Activated naive CD8-positive, alpha-beta T cell treated with anti-CD3 and anti-CD28 coated beads, Interleukin-2, amount 10 ng/mL, durations not matched to agents 7 days and 5 days (primary cell): ENCODE measurements around the gene ZMYND10. TPM values are rescaled to one million over a fixed set of nuclear protein-coding genes. Genes with fewer than 3 reads are reported as not detected.

Experiments
- ATAC-seq: fragments of 150-1000 bp; cut with Tn5 transposase; one replicate; pipeline ENCODE4 v1.10.0; 2021; ENCODE audit warnings: low read depth, moderate library complexity
- POLR2A ChIA-PET: fragments of 350-600 bp; sonication (Branson Sonifier 250); formaldehyde crosslinking; loops from one replicate; lab custom pipeline; 2021; ENCODE audit warnings: antibody characterized with exemption; lab: Charles Lee
- DNase-seq: peaks from one replicate; pipeline ENCODE4 v3.0.0; 2021
- H3K27ac Mint-ChIP-seq: one replicate; pipeline ENCODE4 v1.8.0; 2022; ENCODE audit warnings: mild to moderate bottlenecking, mixed read lengths
- H3K27me3 Mint-ChIP-seq: one replicate; pipeline ENCODE4 v1.8.0; 2022; ENCODE audit warnings: mild to moderate bottlenecking, moderate library complexity, mixed read lengths
- H3K36me3 Mint-ChIP-seq: one replicate; pipeline ENCODE4 v1.8.0; 2021; ENCODE audit warnings: mild to moderate bottlenecking, mixed read lengths
- H3K4me1 Mint-ChIP-seq: one replicate; pipeline ENCODE4 v1.8.0; 2021; ENCODE audit warnings: mixed read lengths
- H3K4me3 Mint-ChIP-seq: one replicate; pipeline ENCODE4 v1.8.0; 2022; ENCODE audit warnings: mild to moderate bottlenecking, moderate library complexity, mixed read lengths
- H3K9me3 Mint-ChIP-seq: one replicate; pipeline ENCODE4 v1.8.0; 2021; ENCODE audit warnings: mixed read lengths
- total RNA-seq, 2 experiments: library from RNA; stranded (reverse); gene quantifications; one replicate each; pipeline ENCODE4 v1.2.3, GENCODE V29; 2021

The ZMYND10 gene
- total RNA-seq, 2 experiments from 2014 or later: 2.2 to 2.7 TPM

DNA sequence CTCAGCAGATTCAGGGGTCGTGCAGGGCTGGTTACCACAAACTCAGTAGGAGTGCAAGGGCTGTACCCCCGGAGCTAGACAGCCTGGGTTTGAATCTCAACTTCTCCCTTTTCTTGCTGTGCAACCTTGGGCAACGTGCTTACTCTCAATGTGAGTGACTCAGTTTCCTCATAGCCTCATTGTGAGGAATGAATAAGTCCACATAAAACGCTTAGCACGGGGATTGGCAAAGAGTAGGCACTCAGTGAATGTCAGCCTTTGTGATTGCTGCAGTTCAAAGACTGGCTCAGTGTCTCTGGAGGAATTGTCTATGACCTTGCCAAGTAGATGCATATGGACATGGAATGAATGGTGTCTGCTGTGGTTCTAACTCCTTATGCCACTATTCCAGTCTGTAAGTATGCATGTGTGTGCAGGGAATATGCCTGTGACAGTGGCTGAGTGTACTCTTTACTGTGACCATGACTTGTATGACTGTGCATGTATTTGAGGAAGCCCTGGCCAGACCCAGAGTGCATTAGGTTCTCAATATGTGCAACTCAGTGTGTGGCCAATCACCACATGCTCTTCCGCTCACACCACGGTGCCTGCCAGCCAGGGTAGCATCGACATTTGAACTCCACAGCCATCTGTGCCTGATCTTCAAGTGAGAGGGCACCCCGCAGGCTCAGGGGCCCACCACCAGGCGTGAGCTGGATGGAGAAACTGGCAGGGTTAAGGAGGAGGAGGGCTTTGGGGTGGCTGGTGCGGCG is 45.4 kb downstream of the ZMYND10 start:
- Mint-ChIP-seq H3K9me3 (no peaks in the 10 kb centered on the region), H3K4me1 (peaks cover 18% of the 10 kb centered on the region), H3K4me3 (peak overlapping the region; percentile 96), H3K27ac (peak overlapping the region; percentile 98), H3K36me3 (peaks cover 1% of the 10 kb centered on the region), H3K27me3 (no peaks in the 10 kb centered on the region)
- POLR2A ChIA-PET: interaction anchor here (0.8 to 8.0 kb wide), 14 partner anchors 9 to 311 kb away, joined by 3 to 89 read pairs (median 8); partner anchors contain the start of genes CISH, CYB561D2, GNAI2 and NPRL2
- no peak for ATAC-seq
- peak; percentile 39 for DNase-seq

DNA sequence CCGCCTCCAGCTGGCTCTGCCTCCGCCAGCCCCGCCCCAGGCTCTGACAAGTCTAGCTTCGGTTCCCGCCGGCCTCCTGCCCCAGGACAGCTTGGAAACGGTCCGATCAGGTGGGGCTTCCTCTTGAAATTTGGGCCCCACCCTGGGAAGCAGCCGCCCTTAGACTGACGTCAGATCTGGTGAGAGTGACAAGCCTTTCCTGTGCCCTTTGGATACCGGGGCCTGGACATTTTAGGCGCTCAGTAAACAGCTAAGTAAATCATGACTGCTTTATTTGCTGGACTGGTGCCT is 45.9 kb downstream of the ZMYND10 start:
- Mint-ChIP-seq H3K9me3 (no peaks in the 10 kb centered on the region), H3K4me3 (peak overlapping the region; percentile 96), H3K4me1 (peaks cover 18% of the 10 kb centered on the region), H3K27ac (peak overlapping the region; percentile 98), H3K27me3 (no peaks in the 10 kb centered on the region), H3K36me3 (peaks cover 1% of the 10 kb centered on the region)
- ATAC-seq (no peak), DNase-seq (no peak)
- POLR2A ChIA-PET: interaction anchor here (0.5 to 8.0 kb wide), 20 partner anchors 9 to 603 kb away, joined by 3 to 89 read pairs (median 5); partner anchors contain the start of genes C3orf18, CISH, CYB561D2 and GNAI2

DNA sequence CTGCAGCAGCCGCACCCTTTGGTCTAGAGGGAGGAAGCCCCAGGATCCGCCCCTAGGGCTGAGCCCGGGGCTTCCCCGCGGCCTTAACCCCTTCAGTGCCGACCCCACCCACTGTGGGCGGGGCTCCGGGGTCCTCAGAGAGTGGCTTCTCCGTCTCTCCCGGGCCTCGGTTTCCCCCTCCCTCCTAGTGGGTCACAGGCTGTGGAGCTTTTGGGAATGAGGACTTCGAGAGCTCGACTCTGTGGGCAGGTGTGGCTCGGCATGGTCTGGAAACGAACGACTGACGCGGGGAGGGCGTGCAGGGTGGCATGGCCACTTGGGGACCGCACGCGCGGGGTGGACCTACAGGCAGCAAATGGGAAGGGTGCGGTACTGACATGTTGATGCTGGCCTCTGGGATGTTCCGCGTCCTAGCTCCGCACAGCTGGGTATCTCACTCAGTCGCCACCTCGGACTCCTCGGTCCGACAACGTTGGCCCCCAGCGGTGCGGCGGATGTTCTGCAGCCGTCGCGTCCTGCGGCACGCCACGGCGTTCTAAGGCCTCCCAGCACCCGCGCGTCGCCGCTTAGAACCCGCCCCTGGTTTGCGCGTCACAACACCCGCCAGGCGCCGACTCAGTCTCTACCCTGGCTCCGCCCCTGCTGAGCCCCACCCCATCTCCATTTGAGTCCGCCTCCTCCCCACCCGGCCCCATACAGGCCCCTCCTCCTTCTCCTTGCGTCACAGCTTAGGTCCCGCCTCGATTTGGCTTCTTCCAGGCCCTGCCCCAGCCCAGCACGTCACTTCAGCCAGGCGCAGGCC is 46.5 kb downstream of the ZMYND10 start, which contains the start of the genes HYAL3 and NAA80:
Gene HYAL3, minus strand, starts transcription at position 570 of the 802 bp plus-strand sequence. CDS start 3,803 bp downstream, outside the sequence.
Gene NAA80, minus strand, starts transcription at position 570 of the 802 bp plus-strand sequence. CDS start 1,942 bp downstream, outside the sequence.
- H3K9me3 Mint-ChIP-seq: no peaks in the 10 kb centered on the region
- POLR2A ChIA-PET: interaction anchor here (0.5 to 8.0 kb wide), 21 partner anchors 10 to 603 kb away, joined by 3 to 89 read pairs (median 5); partner anchors contain the start of genes C3orf18, CISH, CYB561D2 and GNAI2
- peak within 1 kb of the TSS; percentile 96 for H3K4me3 Mint-ChIP-seq
- peaks cover 18% of the 10 kb centered on the region for H3K4me1 Mint-ChIP-seq
- no peaks in the 10 kb centered on the region for H3K27me3 Mint-ChIP-seq
- DNase-seq: peak; percentile 98
- H3K27ac Mint-ChIP-seq: peak within 1 kb of the TSS; percentile 98
- peak; percentile 84 for ATAC-seq
- H3K36me3 Mint-ChIP-seq: peaks cover 1% of the 10 kb centered on the region

DNA sequence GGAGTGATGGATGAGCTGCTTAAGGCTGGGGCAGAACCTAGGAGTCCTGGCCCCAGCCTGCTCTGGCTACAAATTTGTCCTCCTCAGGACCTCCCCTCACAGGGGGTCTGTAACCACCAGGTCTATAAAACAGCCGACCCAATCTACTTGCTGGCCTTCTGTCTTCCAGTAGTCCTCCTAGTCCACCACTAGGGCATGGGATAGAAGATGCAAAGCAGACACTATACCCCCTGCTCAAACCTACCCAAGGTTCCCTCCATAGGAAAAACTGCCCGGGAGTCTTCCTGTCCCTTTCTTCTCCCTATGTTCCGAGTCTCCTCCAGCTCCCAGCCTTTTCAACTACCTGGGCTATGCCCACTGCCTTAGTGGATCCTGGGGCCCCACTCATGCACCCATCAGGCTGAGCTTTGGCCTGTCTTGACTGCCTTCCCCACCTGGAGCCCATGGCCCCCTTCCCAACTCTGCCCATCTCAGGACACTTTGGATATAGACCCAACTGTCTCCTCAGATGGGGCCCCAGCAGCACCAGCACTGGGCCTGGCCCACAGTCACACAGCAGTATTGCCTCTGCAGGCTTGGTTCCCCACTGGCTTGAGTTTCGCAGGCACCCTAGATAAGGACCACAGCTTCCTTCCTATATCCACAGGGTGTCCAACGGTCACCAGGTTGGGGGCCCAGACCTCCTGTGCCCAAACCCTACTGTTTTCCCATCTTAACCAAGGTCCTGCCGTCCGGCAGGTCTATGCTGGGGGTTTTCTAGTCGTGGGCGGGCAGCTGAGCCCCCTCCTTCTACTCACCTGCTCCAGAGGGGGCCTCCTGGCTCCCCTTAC is 47.4 kb downstream of the ZMYND10 start:
- peaks cover 18% of the 10 kb centered on the region for H3K4me1 Mint-ChIP-seq
- H3K9me3 Mint-ChIP-seq: no peaks in the 10 kb centered on the region
- H3K27me3 Mint-ChIP-seq: no peaks in the 10 kb centered on the region
- DNase-seq (no peak), ATAC-seq (no peak)
- H3K27ac Mint-ChIP-seq: peak overlapping the region; percentile 98
- POLR2A ChIA-PET: interaction anchor here (0.6 to 8.0 kb wide), 12 partner anchors 19 to 510 kb away, joined by 3 to 89 read pairs (median 6); partner anchors contain the start of genes CYB561D2, GNAI2, NPRL2 and RASSF1
- peak overlapping the region; percentile 96 for H3K4me3 Mint-ChIP-seq
- peaks cover 1% of the 10 kb centered on the region for H3K36me3 Mint-ChIP-seq

DNA sequence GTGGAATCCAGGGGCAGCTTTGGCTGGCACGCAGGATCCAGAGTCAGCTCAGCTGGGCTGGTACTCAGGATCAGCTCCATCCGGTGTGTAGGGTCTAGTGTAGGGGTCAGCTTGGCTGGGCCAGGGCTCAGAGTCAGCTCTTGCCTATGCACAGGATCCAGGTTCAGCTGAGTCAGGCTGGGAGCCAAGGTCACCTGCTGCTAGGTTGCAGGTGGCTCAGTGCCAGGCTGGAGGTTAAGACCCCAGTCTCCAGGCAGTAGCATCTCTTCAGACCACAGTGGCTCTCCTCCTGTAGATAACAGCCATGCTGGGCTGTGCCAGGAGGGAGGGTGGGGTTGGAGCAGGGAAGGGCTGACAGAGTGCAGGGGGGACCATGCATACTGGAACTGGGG is 48.2 kb downstream of the ZMYND10 start:
- Mint-ChIP-seq H3K27me3 (no peaks in the 10 kb centered on the region), H3K4me1 (peaks cover 24% of the 10 kb centered on the region), H3K4me3 (peak overlapping the region; percentile 96), H3K9me3 (no peaks in the 10 kb centered on the region), H3K27ac (peak overlapping the region; percentile 62), H3K36me3 (peaks cover 1% of the 10 kb centered on the region)
- POLR2A ChIA-PET: interaction anchor here (1.5 to 8.0 kb wide), 3 partner anchors 13 to 42 kb away, joined by 3 to 89 read pairs (median 3); partner anchors contain the start of gene RASSF1
- ATAC-seq (no peak), DNase-seq (no peak)

DNA sequence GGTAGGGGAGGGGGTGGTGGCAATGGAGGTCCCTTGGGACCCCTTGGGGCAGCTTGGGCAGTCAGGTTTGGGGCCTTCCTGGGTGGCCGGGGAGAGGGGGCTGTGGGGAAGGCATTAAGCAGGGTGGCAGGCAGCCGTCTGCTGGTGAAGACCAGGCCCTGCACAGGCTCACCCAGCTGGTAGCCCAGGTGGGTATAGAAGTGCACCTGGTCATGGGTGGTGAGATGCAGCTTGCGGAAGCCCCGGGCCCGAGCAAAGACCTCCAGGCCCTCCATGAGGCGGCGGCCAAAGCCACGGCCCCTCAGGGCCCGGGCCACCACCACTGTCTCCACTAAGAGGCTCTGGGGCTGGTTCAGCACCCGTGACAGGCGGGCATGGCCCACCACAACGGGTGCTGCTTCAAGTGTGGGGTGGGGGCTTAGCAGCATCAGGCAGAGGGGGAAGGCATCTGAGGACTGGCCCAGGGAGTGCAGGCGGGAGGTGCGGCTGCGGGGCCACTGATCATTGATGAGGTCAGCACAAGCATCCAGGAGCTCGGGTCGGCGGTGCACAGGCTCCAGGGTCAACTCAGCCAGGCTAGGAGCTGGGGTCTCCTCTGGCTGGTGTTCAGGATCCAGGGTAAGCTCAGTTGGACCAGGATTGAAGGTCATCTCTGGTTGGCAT is 48.7 kb downstream of the ZMYND10 start:
- H3K27me3 Mint-ChIP-seq: no peaks in the 10 kb centered on the region
- no peak overlapping the region for H3K4me3 Mint-ChIP-seq
- POLR2A ChIA-PET: interaction anchor here (1.5 to 8.0 kb wide), 3 partner anchors 13 to 42 kb away, joined by 3 to 89 read pairs (median 3); partner anchors contain the start of gene RASSF1

DNA sequence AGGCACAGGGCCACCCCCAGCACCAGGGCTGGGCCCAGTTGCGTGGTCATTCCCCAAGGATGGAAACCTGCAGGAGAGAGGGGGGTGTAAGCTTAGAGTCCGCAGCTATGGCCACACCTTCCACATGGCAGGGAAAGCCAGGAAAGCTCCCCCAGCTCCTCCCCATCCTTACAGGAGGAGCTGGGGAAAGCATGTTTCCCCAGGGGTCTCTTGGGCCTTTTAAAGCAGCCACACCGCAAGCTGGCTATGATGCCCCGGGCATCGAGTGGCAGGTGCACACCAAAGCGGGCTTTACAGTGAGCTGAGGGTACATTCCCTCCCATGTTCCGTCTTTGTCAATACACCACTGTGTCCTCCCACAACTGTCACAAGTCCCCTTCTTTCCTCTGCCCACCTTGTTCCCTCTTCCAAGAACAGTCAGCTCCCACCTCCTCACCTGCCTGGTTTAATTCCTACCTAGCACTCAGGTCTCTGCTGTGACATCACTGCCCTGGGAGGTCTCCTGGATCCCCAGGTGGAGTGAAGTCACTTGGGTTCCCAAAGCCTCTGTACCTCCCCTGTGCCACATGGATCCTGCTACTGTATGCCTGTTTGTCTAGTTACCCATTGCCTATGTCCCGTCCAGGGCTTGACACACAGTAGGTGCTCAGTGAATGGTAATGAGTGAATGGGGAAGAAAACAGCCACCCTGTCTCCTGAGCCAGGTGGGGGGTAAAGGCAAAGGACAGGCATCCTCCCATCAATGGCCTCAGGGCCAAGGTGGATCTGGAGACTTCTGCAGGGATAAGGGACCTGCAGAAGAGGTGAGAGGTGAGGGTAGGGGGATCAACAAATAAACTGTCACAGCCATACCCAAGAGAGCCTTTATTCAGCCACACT is 49.7 kb downstream of the ZMYND10 start:
- DNase-seq (no peak), ATAC-seq (no peak)
- Mint-ChIP-seq H3K4me1 (peaks cover 32% of the 10 kb centered on the region), H3K27me3 (no peaks in the 10 kb centered on the region), H3K4me3 (no peak overlapping the region), H3K27ac (peak overlapping the region; percentile 31), H3K9me3 (no peaks in the 10 kb centered on the region), H3K36me3 (peaks cover 1% of the 10 kb centered on the region)
- POLR2A ChIA-PET: interaction anchor here (1.5 to 8.0 kb wide), 3 partner anchors 11 to 43 kb away, joined by 3 to 89 read pairs (median 3); partner anchors contain the start of gene RASSF1

More for the DNA sequence above, 48.7 kb downstream of the ZMYND10 start:
- H3K36me3 Mint-ChIP-seq: peaks cover 1% of the 10 kb centered on the region
- DNase-seq (no peak), ATAC-seq (no peak)
- H3K27ac Mint-ChIP-seq: no peak overlapping the region
- H3K9me3 Mint-ChIP-seq: no peaks in the 10 kb centered on the region
- H3K4me1 Mint-ChIP-seq: peaks cover 25% of the 10 kb centered on the region

DNA sequence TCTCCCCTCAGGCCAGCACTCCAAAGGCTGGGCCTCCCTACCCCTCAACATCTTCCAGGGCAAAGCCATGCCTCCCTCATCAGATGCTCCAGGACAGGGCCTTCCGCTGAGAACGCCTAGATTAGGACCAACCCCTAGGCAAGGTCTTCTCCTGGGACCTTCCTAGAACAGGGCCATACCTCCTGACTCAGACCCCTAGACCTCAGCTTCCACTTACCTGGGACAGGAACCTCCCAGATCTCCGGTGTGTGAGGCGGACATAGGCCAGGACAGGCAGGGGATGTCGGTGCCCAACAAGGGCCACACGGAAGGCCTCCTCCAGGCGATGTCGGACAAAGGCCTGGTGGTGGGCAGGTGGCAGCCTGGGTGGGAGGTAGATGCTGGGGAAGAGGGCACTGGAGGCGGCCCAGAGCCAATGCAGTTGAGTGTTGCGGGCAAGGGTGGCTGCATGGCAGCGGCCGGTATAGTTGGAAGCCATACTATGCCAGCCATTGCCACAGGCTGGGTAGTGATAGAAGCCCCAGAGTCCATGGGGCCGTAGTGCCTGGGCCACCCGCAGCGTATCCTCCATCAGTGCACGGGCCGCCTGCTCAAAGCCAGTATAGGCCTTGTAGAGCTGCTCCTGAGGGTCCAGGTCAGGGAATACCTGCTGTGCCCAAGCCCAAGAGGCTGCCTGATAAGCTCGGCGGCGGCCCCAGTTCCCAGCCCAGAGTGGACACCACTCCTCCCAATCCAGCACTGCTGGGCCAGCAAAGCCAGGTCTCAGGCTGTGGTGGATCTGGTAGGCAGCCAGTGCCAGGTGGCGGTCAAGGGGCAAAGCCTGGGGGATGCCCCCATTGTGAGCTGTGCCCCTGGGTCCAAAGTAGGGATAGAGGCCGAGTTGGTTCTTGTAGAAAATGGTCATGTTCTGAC is 50.8 kb downstream of the ZMYND10 start:
- H3K27ac Mint-ChIP-seq: peak overlapping the region; percentile 12
- no peaks in the 10 kb centered on the region for H3K27me3 Mint-ChIP-seq
- peaks cover 23% of the 10 kb centered on the region for H3K4me1 Mint-ChIP-seq
- POLR2A ChIA-PET: interaction anchor here (0.5 to 8.0 kb wide), 2 partner anchors 44 to 58 kb away, joined by 3 to 89 read pairs; partner anchors contain the start of gene RASSF1
- peaks cover 1% of the 10 kb centered on the region for H3K36me3 Mint-ChIP-seq
- H3K9me3 Mint-ChIP-seq: no peaks in the 10 kb centered on the region
- DNase-seq (no peak), ATAC-seq (no peak)
- no peak overlapping the region for H3K4me3 Mint-ChIP-seq

DNA sequence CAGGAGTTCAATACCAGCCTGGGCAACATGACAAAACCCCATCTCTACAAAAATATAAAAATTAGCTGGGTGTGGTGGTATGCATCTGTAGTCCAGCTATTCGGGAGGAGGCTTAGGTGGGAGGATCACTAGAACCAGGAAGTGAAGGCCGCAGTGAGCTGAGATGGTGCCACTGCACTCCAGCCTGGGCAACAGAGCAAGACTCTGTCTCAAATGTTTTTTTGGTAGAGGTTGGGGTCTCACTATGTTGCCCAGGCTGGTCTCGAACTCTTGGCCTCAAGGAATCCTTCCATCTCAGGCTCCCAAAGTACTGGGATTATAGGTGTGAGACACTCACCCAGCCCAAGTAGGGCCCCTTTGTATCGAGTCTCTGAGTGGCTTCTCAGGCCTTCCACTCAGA is 51.4 kb downstream of the ZMYND10 start:
- H3K4me1 Mint-ChIP-seq: peaks cover 22% of the 10 kb centered on the region

DNA sequence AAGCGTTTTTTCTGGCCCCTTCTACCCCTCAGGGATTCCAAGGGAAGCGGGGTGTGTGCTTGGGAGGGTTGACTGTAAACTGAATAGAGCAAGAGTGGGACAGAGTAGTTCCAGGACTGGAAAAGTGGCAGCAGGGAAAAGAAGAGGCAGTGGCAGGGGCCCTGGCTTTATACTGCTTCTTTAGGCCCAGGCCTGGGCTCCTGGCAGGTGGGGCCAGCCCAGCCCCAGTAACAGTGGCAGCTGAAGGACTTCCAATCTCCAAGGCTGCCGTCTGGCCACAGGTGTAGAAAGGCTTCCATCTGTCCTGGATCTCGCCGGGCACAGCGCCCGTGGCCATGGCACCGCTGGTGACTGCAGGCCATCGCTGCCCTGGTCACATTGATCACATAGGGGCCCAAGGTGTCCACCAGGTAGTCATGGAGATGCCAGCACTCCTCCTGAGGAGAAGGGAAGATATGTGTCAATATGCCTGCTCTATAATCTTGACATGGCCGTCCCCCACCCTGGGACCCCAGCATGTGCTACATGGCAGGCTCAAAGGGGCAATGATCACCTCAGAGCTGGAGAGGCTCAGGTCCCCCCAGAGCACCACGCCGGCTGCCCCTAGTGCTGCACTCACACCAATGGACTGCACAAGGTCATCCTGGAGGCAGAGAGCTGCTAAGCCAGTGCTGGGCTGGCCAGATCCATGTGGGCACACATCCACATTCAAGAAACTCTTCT is 52.3 kb downstream of the ZMYND10 start:
- Mint-ChIP-seq H3K36me3 (peaks cover 1% of the 10 kb centered on the region), H3K27ac (peak overlapping the region; percentile 99), H3K4me1 (peaks cover 22% of the 10 kb centered on the region), H3K9me3 (no peaks in the 10 kb centered on the region), H3K27me3 (no peaks in the 10 kb centered on the region), H3K4me3 (peak overlapping the region; percentile 88)
- ATAC-seq (no peak), DNase-seq (no peak)
- POLR2A ChIA-PET: interaction anchor here (0.9 to 8.0 kb wide), 10 partner anchors 11 to 295 kb away, joined by 3 to 89 read pairs (median 6); partner anchors contain the start of genes CYB561D2, LSMEM2, NPRL2 and RASSF1

More for the DNA sequence above, 51.4 kb downstream of the ZMYND10 start:
- peak overlapping the region; percentile 60 for H3K27ac Mint-ChIP-seq
- H3K4me3 Mint-ChIP-seq: no peak overlapping the region
- H3K36me3 Mint-ChIP-seq: peaks cover 1% of the 10 kb centered on the region
- no peak for DNase-seq
- H3K9me3 Mint-ChIP-seq: no peaks in the 10 kb centered on the region
- POLR2A ChIA-PET: interaction anchor here (0.5 to 8.0 kb wide), 3 partner anchors 34 to 59 kb away, joined by 3 to 89 read pairs (median 3); partner anchors contain the start of gene RASSF1
- H3K27me3 Mint-ChIP-seq: no peaks in the 10 kb centered on the region
- no peak for ATAC-seq
